AG04449 (cell line): ENCODE data around the gene ANXA4.

Experiments used
- CTCF ChIA-PET: fragments of 350-600 bp; formaldehyde crosslinking; extraction: SDS; loops from one replicate; lab custom pipeline; 2021; ENCODE audit warnings: antibody characterized with exemption; lab: Yijun Ruan, JAX
- POLR2A ChIA-PET: fragments of 400-600, 350-600 bp; formaldehyde crosslinking; extraction: SDS; loops from one replicate; lab custom pipeline; 2020; ENCODE audit warnings: antibody characterized with exemption, inconsistent platforms; lab: Yijun Ruan, JAX
- DNase-seq: peaks from one replicate; pipeline ENCODE4 v3.0.0-alpha.2; 2010; ENCODE audit warnings: low read depth, low spot score
- H3K4me3 ChIP-seq: 2 replicates; pipeline ENCODE4 v1.5.1; 2011; ENCODE audit warnings: low read depth, mild to moderate bottlenecking, control low read depth, low read length
- TF ChIP-seq, protein P1 (sequence below): IDR thresholded peaks from one replicate; pipeline ENCODE4 v1.5.1; 2011; ENCODE audit warnings: mild to moderate bottlenecking, moderate library complexity, low read length, control low read depth, inconsistent platforms; ENCODE audit not compliant: insufficient read depth; ENCODE audit errors: missing control alignments

Gene ANXA4

GRCh38 chr2:69807821-69808540, 66.0 kb downstream of the ANXA4 start:
- ChIA-PET CTCF (interaction anchor here (0.9 to 22.2 kb wide), 4 partner anchors 9 to 82 kb away, joined by 3 to 788 read pairs (median 4); no protein-coding TSS in a partner anchor), POLR2A (no interaction called here)
- H3K4me3 ChIP-seq = no peak overlapping the region
- TF ChIP-seq, protein P1, sequence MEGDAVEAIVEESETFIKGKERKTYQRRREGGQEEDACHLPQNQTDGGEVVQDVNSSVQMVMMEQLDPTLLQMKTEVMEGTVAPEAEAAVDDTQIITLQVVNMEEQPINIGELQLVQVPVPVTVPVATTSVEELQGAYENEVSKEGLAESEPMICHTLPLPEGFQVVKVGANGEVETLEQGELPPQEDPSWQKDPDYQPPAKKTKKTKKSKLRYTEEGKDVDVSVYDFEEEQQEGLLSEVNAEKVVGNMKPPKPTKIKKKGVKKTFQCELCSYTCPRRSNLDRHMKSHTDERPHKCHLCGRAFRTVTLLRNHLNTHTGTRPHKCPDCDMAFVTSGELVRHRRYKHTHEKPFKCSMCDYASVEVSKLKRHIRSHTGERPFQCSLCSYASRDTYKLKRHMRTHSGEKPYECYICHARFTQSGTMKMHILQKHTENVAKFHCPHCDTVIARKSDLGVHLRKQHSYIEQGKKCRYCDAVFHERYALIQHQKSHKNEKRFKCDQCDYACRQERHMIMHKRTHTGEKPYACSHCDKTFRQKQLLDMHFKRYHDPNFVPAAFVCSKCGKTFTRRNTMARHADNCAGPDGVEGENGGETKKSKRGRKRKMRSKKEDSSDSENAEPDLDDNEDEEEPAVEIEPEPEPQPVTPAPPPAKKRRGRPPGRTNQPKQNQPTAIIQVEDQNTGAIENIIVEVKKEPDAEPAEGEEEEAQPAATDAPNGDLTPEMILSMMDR = no peak
- DNase-seq = no peak

DNA sequence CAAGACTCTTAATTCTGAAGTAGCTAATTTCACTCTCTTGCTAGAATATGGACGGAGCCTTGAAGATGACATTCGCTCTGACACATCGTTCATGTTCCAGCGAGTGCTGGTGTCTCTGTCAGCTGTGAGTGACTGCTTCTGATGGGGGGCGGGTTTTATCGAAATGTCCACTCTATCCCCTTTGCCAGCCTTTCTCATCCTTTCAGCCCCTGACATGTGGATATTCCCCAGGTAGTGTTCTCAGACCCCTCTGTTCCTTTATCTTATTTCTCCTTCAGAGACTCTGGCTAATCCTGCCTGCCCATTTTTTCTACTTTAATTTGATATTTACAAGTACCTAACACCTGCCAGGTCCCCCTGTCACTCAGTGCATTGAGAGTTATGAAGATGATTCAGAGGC, 68.6 kb downstream of the ANXA4 start:
- TF ChIP-seq, protein P1 = no peak
- CTCF ChIA-PET = interaction anchor here (22.2 kb wide), 1 partner anchor 85 kb away, joined by 788 read pairs; no protein-coding TSS in a partner anchor

DNA sequence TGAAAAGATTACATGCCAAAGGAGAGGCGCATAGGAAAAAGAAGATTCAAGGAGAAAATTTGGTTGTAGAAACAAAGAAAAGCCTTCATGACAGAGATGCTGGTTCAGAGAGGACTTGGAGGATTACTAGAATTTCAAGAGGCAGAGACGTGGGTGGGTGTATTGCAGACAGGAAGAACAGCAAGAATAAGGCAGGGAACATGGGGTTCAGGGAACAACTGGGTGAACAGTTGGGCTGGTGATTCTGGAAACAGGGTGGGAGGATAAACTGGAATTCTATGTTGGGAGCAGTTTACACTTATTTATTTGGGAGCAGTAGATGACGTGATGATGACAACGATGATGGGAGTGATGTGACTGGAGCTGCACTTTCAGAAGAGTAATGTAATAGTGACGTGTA, 69.1 kb downstream of the ANXA4 start:
- DNase-seq = no peak
- TF ChIP-seq, protein P1 = no peak
- POLR2A ChIA-PET = no interaction called here
- H3K4me3 ChIP-seq = no peak overlapping the region
- CTCF ChIA-PET = interaction anchor here (1.4 to 22.2 kb wide), 2 partner anchors 17 to 86 kb away, joined by 3 to 788 read pairs; no protein-coding TSS in a partner anchor

More for the DNA sequence above, 68.6 kb downstream of the ANXA4 start:
- no peak for DNase-seq
- POLR2A ChIA-PET = no interaction called here
- no peak overlapping the region for H3K4me3 ChIP-seq

DNA sequence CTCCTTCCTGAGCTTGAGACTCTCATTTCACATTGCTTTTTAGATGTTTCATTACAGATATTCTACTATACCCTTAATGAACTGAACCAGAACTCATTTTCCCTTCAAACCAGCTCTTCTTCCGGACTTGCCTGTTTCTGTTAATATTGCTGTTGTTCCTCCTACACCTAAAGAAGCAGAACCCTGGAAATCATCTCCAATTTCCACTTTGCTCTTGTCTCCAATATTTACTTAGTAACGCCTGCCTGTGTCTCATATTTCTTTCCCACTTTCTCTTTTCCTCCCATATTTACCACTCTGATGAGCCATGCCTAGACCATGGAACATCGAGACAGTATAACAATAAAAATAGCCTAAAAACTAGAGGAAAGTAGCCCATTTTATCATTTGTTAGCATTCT, 69.7 kb downstream of the ANXA4 start:
- POLR2A ChIA-PET = no interaction called here
- no peak for DNase-seq
- CTCF ChIA-PET = interaction anchor here (0.6 to 22.2 kb wide), 5 partner anchors 9 to 97 kb away, joined by 3 to 788 read pairs (median 3); no protein-coding TSS in a partner anchor
- TF ChIP-seq, protein P1 = no peak
- no peak overlapping the region for H3K4me3 ChIP-seq

DNA sequence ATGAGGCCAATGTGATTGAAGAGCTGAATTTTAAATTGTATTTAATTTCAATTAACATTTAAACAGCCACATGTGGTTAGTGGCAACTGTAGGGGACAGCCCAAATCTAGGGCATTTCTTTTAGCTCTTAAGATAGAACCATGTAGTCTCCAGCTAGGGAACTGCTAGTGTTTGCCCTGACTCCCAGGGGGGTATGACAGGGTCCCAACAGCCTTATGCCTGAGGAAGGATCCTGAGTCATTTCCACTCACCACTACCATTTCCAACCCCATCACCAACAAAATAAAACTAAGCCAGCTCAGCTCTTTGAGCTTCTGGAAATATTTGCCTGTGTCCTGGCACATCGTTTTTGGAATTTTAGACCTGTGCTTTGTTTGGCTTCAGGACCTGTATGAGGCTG, 73.8 kb downstream of the ANXA4 start:
- ChIA-PET POLR2A (interaction anchor here (2.2 kb wide), 1 partner anchor 91 kb away, joined by 12 read pairs; no protein-coding TSS in a partner anchor), CTCF (interaction anchor here (0.7 to 22.2 kb wide), 22 partner anchors 11 to 255 kb away, joined by 3 to 788 read pairs (median 13); partner anchors contain the start of genes ANXA4 and GMCL1)
- TF ChIP-seq, protein P1 = no peak
- DNase-seq = no peak
- no peak overlapping the region for H3K4me3 ChIP-seq

- H3K4me3 ChIP-seq = no peak overlapping the region
- POLR2A ChIA-PET = interaction anchor here (0.7 to 2.2 kb wide), 2 partner anchors 91 to 93 kb away, joined by 3 to 12 read pairs; no protein-coding TSS in a partner anchor
- TF ChIP-seq, protein P1 = peak; percentile 61
- CTCF ChIA-PET = interaction anchor here (0.6 to 22.2 kb wide), 41 partner anchors 8 to 347 kb away, joined by 3 to 788 read pairs (median 5); partner anchors contain the start of genes ANXA4 and GMCL1
- DNase-seq = peak; percentile 41
Measured at GRCh38 chr2:69816923-69817542, 75.1 kb downstream of the ANXA4 start.
